Measurements from ENCODE around the gene TCF19.

The TCF19 gene

DNA sequence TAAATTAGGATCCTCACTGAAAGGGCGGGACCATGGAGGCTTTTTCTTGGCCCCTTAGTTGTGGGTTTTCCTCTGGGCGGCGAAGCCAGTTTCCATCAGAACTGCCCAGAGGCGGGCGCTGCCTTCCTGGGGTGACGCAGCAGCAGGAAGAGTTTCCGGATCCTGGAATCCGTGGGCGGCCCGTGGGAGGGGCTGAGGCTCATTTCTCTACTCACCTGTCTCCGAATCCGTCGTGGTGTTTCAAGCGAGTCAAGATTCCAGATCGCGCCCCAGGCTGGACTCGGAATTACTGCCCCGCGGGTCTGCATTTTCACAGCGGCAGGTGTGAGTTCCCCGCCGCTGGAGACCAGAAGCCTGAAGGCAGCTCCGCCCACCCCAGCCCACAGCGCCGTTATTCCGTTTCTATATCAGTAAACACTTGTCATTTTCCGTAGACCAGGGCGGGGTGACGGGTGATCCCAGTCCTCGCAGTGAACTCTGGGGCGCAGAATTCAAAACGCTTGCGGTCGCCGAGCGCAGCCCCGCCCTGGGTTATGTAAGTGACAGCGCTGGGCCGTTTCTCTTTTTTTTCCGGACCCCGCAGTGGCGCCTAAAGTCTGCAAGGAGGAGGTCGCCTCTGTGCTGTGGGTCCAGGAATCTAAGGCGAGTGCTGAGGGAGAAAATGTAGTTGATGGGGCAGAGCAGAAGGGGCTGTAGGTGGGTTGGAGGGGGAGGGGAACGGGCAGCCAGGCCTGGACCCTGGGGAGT lies 39.3 kb downstream of the TCF19 start (continued):
- TF ChIP-seq ZNF157 (tag by site-specific recombination; IDR thresholded peaks at IDR 0.05) (no peak), TSHZ1 (tag by site-specific recombination; IDR thresholded peaks at IDR 0.05; ENCODE audit: borderline replicate concordance) (no peak), SCRT1 (tag by site-specific recombination; IDR thresholded peaks at IDR 0.05; ENCODE audit: borderline replicate concordance) (no peak), HIC1 (tag by site-specific recombination; IDR thresholded peaks at IDR 0.05) (peak; percentile 88; the same call in 1 of the 2 replicates), ZNF223 (tag by site-specific recombination; IDR thresholded peaks at IDR 0.05) (no peak), ZNF2 (tag by site-specific recombination; IDR thresholded peaks at IDR 0.05) (peak; percentile 21; the same call in 1 of the 2 replicates), ZNF37A (tag by site-specific recombination; IDR thresholded peaks at IDR 0.05) (no peak), SP3 (tag by site-specific recombination; IDR thresholded peaks at IDR 0.05) (peak; percentile 73), YY1 (tag by site-specific recombination; IDR thresholded peaks at IDR 0.05) (no peak), ZNF311 (tag by site-specific recombination; IDR thresholded peaks at IDR 0.05; ENCODE audit: borderline replicate concordance) (no peak), ZEB2 (tag by site-specific recombination; IDR thresholded peaks at IDR 0.05) (peak; percentile 68), ZNF354C (tag by site-specific recombination; IDR thresholded peaks at IDR 0.05; ENCODE audit: borderline replicate concordance, low read depth) (no peak), KLF10 (tag by site-specific recombination; IDR thresholded peaks at IDR 0.05) (no peak; the same call in 1 of the 2 replicates), ZBTB1 (tag by site-specific recombination; IDR thresholded peaks at IDR 0.05) (no peak), ZNF146 (tag by site-specific recombination; IDR thresholded peaks at IDR 0.05) (no peak), MZF1 (tag by site-specific recombination; IDR thresholded peaks at IDR 0.05; ENCODE audit: borderline replicate concordance) (no peak), TCF7L2 (IDR thresholded peaks at IDR 0.05; ENCODE audit: borderline replicate concordance, low read depth, low read length) (no peak), ZNF398 (tag by site-specific recombination; IDR thresholded peaks at IDR 0.05) (no peak), ZNF555 (tag by site-specific recombination; conservative IDR thresholded peaks at IDR 0.05) (no peak), ZNF624 (tag by site-specific recombination; IDR thresholded peaks at IDR 0.05) (no peak), ZFHX2 (tag by site-specific recombination; conservative IDR thresholded peaks at IDR 0.05) (peak; percentile 85), TRIM28 (IDR thresholded peaks at IDR 0.05; ENCODE audit: borderline replicate concordance, low read length) (no peak), ZNF548 (tag by site-specific recombination; IDR thresholded peaks at IDR 0.05) (no peak), ZNF639 (tag by site-specific recombination; IDR thresholded peaks at IDR 0.05) (no peak), ZNF529 (tag by site-specific recombination; IDR thresholded peaks at IDR 0.05; ENCODE audit: insufficient replicate concordance) (no peak), ZNF514 (tag by site-specific recombination; IDR thresholded peaks at IDR 0.05) (no peak)
- TF ChIP-seq, protein P1, sequence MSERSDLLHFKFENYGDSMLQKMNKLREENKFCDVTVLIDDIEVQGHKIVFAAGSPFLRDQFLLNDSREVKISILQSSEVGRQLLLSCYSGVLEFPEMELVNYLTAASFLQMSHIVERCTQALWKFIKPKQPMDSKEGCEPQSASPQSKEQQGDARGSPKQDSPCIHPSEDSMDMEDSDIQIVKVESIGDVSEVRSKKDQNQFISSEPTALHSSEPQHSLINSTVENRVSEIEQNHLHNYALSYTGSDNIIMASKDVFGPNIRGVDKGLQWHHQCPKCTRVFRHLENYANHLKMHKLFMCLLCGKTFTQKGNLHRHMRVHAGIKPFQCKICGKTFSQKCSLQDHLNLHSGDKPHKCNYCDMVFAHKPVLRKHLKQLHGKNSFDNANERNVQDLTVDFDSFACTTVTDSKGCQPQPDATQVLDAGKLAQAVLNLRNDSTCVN (tag by site-specific recombination; optimal IDR thresholded peaks at IDR 0.05) = peak; percentile 38
- TF ChIP-seq, protein P2, sequence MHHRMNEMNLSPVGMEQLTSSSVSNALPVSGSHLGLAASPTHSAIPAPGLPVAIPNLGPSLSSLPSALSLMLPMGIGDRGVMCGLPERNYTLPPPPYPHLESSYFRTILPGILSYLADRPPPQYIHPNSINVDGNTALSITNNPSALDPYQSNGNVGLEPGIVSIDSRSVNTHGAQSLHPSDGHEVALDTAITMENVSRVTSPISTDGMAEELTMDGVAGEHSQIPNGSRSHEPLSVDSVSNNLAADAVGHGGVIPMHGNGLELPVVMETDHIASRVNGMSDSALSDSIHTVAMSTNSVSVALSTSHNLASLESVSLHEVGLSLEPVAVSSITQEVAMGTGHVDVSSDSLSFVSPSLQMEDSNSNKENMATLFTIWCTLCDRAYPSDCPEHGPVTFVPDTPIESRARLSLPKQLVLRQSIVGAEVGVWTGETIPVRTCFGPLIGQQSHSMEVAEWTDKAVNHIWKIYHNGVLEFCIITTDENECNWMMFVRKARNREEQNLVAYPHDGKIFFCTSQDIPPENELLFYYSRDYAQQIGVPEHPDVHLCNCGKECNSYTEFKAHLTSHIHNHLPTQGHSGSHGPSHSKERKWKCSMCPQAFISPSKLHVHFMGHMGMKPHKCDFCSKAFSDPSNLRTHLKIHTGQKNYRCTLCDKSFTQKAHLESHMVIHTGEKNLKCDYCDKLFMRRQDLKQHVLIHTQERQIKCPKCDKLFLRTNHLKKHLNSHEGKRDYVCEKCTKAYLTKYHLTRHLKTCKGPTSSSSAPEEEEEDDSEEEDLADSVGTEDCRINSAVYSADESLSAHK (tag by site-specific recombination; IDR thresholded peaks at IDR 0.05) = no peak
